ENCODE data around the gene ARHGAP40. TPM values are rescaled to one million over a fixed set of nuclear protein-coding genes. Genes with fewer than 3 reads are reported as not detected.

The ARHGAP40 gene
- total and polyA plus RNA-seq, 2 of the 13 experiments (the other 11 are each of a cell fraction or from before 2014, with no cell fraction given), result 0.75 to 2.1 TPM

DNA sequence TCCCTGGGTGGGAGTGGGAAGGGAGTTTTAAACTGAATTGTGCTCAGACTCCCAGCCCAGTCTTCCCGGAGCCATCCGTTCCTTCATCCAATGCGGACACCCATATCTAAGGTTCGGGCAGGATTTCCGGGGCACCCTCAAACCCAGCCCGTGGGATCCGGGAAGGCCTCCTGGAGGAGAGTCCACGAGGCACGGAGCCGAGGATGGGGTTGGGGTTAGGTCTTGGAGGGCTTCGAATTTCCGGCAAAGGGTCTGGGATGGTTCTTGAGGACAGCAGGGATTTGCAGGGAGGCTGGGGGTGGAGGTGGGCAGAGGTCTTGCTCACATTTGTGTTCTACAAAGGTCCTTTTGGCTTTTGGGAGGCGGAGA, 73.1 kb downstream of the ARHGAP40 start:
- FAIRE-seq, result no peak
- no TSS peak for BruUV-seq (replicated peaks)
- H4K20me1 ChIP-seq (ENCODE audit: insufficient read depth, low read length), result no peaks in the 10 kb centered on the region
- TF ChIP-seq ETV5 (CRISPR knock-in tag; IDR thresholded peaks at IDR 0.05; ENCODE audit: borderline replicate concordance) (no peak), NONO (IDR thresholded peaks at IDR 0.05) (no peak), NONO (CRISPR knock-in tag; conservative IDR thresholded peaks at IDR 0.05) (no peak), ZNF879 (CRISPR knock-in tag; IDR thresholded peaks at IDR 0.05) (no peak), ZNF761 (CRISPR knock-in tag; conservative IDR thresholded peaks at IDR 0.05) (no peak), KDM3A (CRISPR knock-in tag; IDR thresholded peaks at IDR 0.05; ENCODE audit: low read depth) (no peak), MBNL3 (CRISPR knock-in tag; conservative IDR thresholded peaks at IDR 0.05) (no peak), RBM22 (optimal IDR thresholded peaks at IDR 0.05; ENCODE audit: low read length) (no peak), ZNF383 (CRISPR knock-in tag; IDR thresholded peaks at IDR 0.05; ENCODE audit: borderline replicate concordance) (no peak)
- TF ChIP-seq, protein P1, sequence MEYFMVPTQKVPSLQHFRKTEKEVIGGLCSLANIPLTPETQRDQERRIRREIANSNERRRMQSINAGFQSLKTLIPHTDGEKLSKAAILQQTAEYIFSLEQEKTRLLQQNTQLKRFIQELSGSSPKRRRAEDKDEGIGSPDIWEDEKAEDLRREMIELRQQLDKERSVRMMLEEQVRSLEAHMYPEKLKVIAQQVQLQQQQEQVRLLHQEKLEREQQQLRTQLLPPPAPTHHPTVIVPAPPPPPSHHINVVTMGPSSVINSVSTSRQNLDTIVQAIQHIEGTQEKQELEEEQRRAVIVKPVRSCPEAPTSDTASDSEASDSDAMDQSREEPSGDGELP (IDR thresholded peaks at IDR 0.05; ENCODE audit: borderline replicate concordance, low read depth), result no peak
- TF ChIP-seq, protein P2, sequence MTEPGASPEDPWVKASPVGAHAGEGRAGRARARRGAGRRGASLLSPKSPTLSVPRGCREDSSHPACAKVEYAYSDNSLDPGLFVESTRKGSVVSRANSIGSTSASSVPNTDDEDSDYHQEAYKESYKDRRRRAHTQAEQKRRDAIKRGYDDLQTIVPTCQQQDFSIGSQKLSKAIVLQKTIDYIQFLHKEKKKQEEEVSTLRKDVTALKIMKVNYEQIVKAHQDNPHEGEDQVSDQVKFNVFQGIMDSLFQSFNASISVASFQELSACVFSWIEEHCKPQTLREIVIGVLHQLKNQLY (CRISPR knock-in tag; IDR thresholded peaks at IDR 0.05), result no peak
- no peak for ATAC-seq
- no peaks in the 10 kb centered on the region for H3K79me2 ChIP-seq (ENCODE audit: insufficient read depth, low read length)
- intact Hi-C loops (cut with micrococcal nuclease; ENCODE audit: unreplicated experiment) (no loop called here), in situ Hi-C loops (cut with HindIII; ENCODE audit: extremely low pct_ligation_motif_present, low pct_unique_long_range_greater_than_20kb) (no loop called here)
- no peaks in the 10 kb centered on the region for H3K4me1 ChIP-seq (ENCODE audit: insufficient read depth, low read length)
- WGBS (ENCODE audit: low lambda C conversion rate), result 54% methylated on average over 13 of the region's 13 CpGs
- H2AFZ ChIP-seq (ENCODE audit: low read length), result no peak overlapping the region
- H3K27ac ChIP-seq (ENCODE audit: extremely low read length, insufficient read depth, low read length), result no peak overlapping the region
- no peak for DNase-seq (ENCODE audit: low spot score)
- ChIA-PET POLR2A (no interaction called here), CTCF (ENCODE audit: low intra/inter-chr PET ratio, low total read pairs) (no interaction called here)
- no peaks in the 10 kb centered on the region for H3K36me3 ChIP-seq (replicated peaks in 1 of 2; ENCODE audit: control insufficient read depth in 1 of 2, insufficient read depth in 2 of 2, low read length in 2 of 2)
- H3K27me3 ChIP-seq (ENCODE audit: control insufficient read depth in 1 of 2, insufficient read depth in 2 of 2, low read length in 2 of 2), result peaks cover 3 to 14% of the 10 kb centered on the region in 2 experiments; a peak in 3 of 5 replicates
- no peak overlapping the region for H3K9ac ChIP-seq (ENCODE audit: insufficient read depth, low read depth, low read length)
- H3K9me3 ChIP-seq (ENCODE audit: low read length), result no peaks in the 10 kb centered on the region
- H3K4me3 ChIP-seq (replicated peaks in 1 of 3; ENCODE audit: insufficient read depth in 1 of 3, low read depth in 2 of 3, low read length in 3 of 3), result no peak overlapping the region
- no peak overlapping the region for H3K4me2 ChIP-seq (ENCODE audit: low read depth, low read length)
